ENCODE data around the gene HHAT. TPM values are rescaled to one million over a fixed set of nuclear protein-coding genes. Genes with fewer than 3 reads are reported as not detected.

The HHAT gene
- total RNA-seq, 2 donors from 2014 or later: 0.58 to 1.3 TPM

- no peaks in the 10 kb centered on the region for H3K4me1 Mint-ChIP-seq
Measured at GRCh38 chr1:210301615-210302000, 27.1 kb upstream of the HHAT start.

GRCh38 chr1:210302501-210302900 lies 26.2 kb upstream of the HHAT start:
- H3K4me3 Mint-ChIP-seq: no peak overlapping the region
- H3K9me3 Mint-ChIP-seq: no peaks in the 10 kb centered on the region
- no peak overlapping the region for H3K27ac Mint-ChIP-seq
- no peak for ATAC-seq (replicated peaks)
- no peaks in the 10 kb centered on the region for H3K4me1 Mint-ChIP-seq
- peaks cover 19% of the 10 kb centered on the region for H3K27me3 Mint-ChIP-seq
- H3K36me3 Mint-ChIP-seq (ENCODE audit: low read depth): no peaks in the 10 kb centered on the region

More at GRCh38 chr1:210301615-210302000, 27.1 kb upstream of the HHAT start:
- no peaks in the 10 kb centered on the region for H3K9me3 Mint-ChIP-seq
- ATAC-seq (replicated peaks): no peak
- H3K4me3 Mint-ChIP-seq: no peak overlapping the region
- peaks cover 14% of the 10 kb centered on the region for H3K27me3 Mint-ChIP-seq
- H3K27ac Mint-ChIP-seq: no peak overlapping the region
- no peaks in the 10 kb centered on the region for H3K36me3 Mint-ChIP-seq (ENCODE audit: low read depth)

- H3K4me1 Mint-ChIP-seq: no peaks in the 10 kb centered on the region
- H3K36me3 Mint-ChIP-seq (ENCODE audit: low read depth): no peaks in the 10 kb centered on the region
- no peak overlapping the region for H3K27ac Mint-ChIP-seq
- ATAC-seq (replicated peaks): no peak
- no peak overlapping the region for H3K4me3 Mint-ChIP-seq
- H3K27me3 Mint-ChIP-seq: peaks cover 17% of the 10 kb centered on the region
- H3K9me3 Mint-ChIP-seq: no peaks in the 10 kb centered on the region
Measured at GRCh38 chr1:210303391-210303790, 25.3 kb upstream of the HHAT start.

GRCh38 chr1:210310562-210311153 lies 18.0 kb upstream of the HHAT start:
- Mint-ChIP-seq H3K9me3 (no peaks in the 10 kb centered on the region), H3K36me3 (ENCODE audit: low read depth) (no peaks in the 10 kb centered on the region), H3K27me3 (peaks cover 9% of the 10 kb centered on the region), H3K4me3 (peak overlapping the region; percentile 65), H3K27ac (peak overlapping the region; percentile 51), H3K4me1 (no peaks in the 10 kb centered on the region)
- no peak for ATAC-seq (replicated peaks)

DNA sequence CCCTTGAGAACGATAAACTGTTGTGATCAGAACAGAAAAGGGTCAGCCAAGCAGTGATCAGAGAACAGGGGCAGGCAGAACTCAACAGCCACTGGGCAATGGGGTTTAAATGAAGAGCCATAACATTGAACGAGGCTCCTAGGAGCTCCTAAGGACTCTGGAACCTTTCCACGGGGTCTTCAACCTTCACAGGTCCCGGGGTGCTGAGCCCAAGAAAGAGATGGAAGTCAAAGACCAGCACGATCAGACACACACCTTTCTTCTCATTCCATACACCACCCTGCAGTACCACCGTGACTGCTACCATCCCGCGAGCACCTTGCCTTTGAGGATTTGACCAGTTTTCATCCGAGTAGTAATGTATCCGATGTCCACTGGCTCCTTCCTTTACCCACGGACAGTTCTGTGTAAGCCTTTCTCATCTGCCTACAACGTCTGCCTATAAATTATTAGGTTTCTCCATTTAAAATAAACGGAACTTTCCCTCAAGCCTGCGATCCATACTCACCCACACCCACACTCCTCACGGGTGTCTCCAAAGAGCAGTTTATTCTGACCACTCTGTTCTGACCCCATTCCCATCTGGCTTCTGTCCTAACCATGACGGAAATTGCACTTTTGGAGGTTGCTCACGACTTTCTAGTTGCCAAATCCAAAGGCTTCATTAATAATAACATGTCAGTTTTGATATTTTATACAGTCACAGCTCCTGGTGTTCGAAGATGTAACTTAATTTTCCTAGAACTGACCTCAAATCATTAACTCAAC lies 16.8 kb upstream of the HHAT start:
- H3K27me3 Mint-ChIP-seq: peaks cover 9% of the 10 kb centered on the region
- H3K27ac Mint-ChIP-seq: no peak overlapping the region
- ATAC-seq (replicated peaks): peak; percentile 6
- H3K4me3 Mint-ChIP-seq: peak overlapping the region; percentile 65
- no peaks in the 10 kb centered on the region for H3K4me1 Mint-ChIP-seq
- H3K9me3 Mint-ChIP-seq: no peaks in the 10 kb centered on the region
- H3K36me3 Mint-ChIP-seq (ENCODE audit: low read depth): no peaks in the 10 kb centered on the region

DNA sequence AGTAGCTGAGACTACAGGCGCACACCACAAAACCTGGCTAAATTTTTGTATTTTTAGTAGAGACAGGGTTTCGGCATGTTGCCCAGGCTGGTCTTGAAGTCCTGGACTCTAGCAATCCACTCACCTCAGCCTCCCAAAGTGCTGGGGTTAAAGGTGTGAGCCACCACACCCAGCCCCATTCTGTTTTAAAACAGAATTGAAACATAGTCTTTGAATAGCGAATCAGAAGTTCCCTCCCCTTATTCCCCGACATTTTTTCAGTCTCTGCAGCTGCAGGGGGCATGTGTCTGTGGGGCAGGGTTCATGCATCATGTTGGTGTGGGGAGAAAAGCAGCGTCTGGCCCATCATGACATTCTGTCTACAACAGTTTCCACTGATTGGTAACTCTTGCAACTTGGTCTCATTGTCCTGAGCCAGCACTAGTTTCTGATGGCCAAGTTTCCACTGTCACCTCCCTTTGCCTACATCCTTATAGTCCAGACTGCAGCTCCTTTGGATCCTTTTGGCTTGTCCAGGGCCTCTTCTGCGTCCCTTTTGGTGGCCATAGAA lies 15.6 kb upstream of the HHAT start:
- Mint-ChIP-seq H3K4me1 (no peaks in the 10 kb centered on the region), H3K36me3 (ENCODE audit: low read depth) (no peaks in the 10 kb centered on the region), H3K27ac (no peak overlapping the region), H3K4me3 (no peak overlapping the region), H3K27me3 (peaks cover 3% of the 10 kb centered on the region), H3K9me3 (no peaks in the 10 kb centered on the region)
- no peak for ATAC-seq (replicated peaks)

- no peak for ATAC-seq (replicated peaks)
- Mint-ChIP-seq H3K4me1 (no peaks in the 10 kb centered on the region), H3K9me3 (no peaks in the 10 kb centered on the region), H3K36me3 (ENCODE audit: low read depth) (no peaks in the 10 kb centered on the region), H3K27ac (no peak overlapping the region), H3K27me3 (no peaks in the 10 kb centered on the region), H3K4me3 (no peak overlapping the region)
Measured at GRCh38 chr1:210313921-210314320, 14.8 kb upstream of the HHAT start.

DNA sequence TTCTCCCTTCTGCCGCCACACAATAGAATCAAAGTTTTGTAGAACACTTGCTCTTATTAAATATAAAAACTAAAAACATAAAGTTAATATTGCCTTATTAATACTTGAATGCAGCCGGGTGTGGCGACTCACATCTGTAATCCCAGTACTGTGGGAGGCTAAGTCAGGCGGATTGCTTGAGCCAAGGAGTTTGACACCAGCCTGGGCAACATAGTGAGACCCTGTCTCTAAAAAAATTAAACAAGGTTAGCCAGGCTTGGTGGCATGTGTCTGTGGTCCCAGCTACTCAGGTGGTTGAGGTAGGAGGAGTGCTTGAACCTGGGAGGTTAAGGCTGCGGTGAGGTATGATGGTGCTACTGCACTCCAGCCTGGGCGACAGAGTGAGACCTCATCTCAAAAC lies 13.2 kb upstream of the HHAT start:
- Mint-ChIP-seq H3K4me3 (no peak overlapping the region), H3K9me3 (no peaks in the 10 kb centered on the region), H3K27ac (no peak overlapping the region), H3K4me1 (no peaks in the 10 kb centered on the region), H3K36me3 (ENCODE audit: low read depth) (no peaks in the 10 kb centered on the region), H3K27me3 (no peaks in the 10 kb centered on the region)
- ATAC-seq (replicated peaks): no peak

GRCh38 chr1:210321131-210321530 lies 7.6 kb upstream of the HHAT start:
- no peaks in the 10 kb centered on the region for H3K4me1 Mint-ChIP-seq
- no peaks in the 10 kb centered on the region for H3K27me3 Mint-ChIP-seq
- H3K9me3 Mint-ChIP-seq: no peaks in the 10 kb centered on the region
- no peak for ATAC-seq (replicated peaks)
- no peaks in the 10 kb centered on the region for H3K36me3 Mint-ChIP-seq (ENCODE audit: low read depth)
- no peak overlapping the region for H3K27ac Mint-ChIP-seq
- no peak overlapping the region for H3K4me3 Mint-ChIP-seq

GRCh38 chr1:210321552-210321951 lies 7.2 kb upstream of the HHAT start:
- H3K9me3 Mint-ChIP-seq: no peaks in the 10 kb centered on the region
- H3K4me3 Mint-ChIP-seq: no peak overlapping the region
- H3K27me3 Mint-ChIP-seq: no peaks in the 10 kb centered on the region
- no peak overlapping the region for H3K27ac Mint-ChIP-seq
- no peak for ATAC-seq (replicated peaks)
- no peaks in the 10 kb centered on the region for H3K36me3 Mint-ChIP-seq (ENCODE audit: low read depth)
- H3K4me1 Mint-ChIP-seq: no peaks in the 10 kb centered on the region

GRCh38 chr1:210323957-210324356 lies 4.7 kb upstream of the HHAT start:
- no peaks in the 10 kb centered on the region for H3K27me3 Mint-ChIP-seq
- no peak overlapping the region for H3K27ac Mint-ChIP-seq
- no peak overlapping the region for H3K4me3 Mint-ChIP-seq
- H3K9me3 Mint-ChIP-seq: no peaks in the 10 kb centered on the region
- ATAC-seq (replicated peaks): no peak
- no peaks in the 10 kb centered on the region for H3K36me3 Mint-ChIP-seq (ENCODE audit: low read depth)
- H3K4me1 Mint-ChIP-seq: peaks cover 4% of the 10 kb centered on the region

DNA sequence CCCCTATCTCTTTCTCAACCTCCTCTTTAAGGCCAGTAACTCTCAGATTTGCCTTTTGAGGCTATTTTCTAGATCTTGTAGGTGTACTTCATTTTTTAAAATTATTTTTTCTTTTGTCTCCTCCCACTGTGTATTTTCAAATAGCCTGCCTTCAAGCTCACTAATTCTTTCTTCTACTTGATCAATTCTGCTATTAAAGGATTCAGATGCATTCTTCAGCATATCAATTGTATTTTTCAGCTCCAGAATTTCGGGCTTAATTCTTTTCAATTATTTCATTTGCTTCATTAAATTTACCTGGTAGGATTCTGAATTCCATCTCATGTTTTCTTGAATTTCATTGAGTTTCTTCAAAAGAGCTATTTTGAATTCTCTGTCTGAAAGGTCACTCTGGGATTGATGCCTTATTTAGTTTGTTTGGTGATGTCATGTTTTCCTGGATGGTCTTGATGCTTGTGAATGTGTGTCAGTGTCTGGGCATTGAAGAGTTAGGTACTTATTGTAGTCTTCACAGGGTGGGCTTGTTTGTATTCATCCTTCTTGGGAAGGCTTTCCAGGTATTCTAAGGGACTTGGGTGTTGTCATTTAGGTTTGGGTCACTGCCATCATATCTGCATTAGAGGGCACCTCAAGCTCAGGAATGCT lies 3.6 kb upstream of the HHAT start:
- Mint-ChIP-seq H3K27ac (no peak overlapping the region), H3K4me1 (peaks cover 10% of the 10 kb centered on the region), H3K4me3 (no peak overlapping the region), H3K36me3 (ENCODE audit: low read depth) (no peaks in the 10 kb centered on the region), H3K27me3 (no peaks in the 10 kb centered on the region), H3K9me3 (no peaks in the 10 kb centered on the region)
- no peak for ATAC-seq (replicated peaks)

DNA sequence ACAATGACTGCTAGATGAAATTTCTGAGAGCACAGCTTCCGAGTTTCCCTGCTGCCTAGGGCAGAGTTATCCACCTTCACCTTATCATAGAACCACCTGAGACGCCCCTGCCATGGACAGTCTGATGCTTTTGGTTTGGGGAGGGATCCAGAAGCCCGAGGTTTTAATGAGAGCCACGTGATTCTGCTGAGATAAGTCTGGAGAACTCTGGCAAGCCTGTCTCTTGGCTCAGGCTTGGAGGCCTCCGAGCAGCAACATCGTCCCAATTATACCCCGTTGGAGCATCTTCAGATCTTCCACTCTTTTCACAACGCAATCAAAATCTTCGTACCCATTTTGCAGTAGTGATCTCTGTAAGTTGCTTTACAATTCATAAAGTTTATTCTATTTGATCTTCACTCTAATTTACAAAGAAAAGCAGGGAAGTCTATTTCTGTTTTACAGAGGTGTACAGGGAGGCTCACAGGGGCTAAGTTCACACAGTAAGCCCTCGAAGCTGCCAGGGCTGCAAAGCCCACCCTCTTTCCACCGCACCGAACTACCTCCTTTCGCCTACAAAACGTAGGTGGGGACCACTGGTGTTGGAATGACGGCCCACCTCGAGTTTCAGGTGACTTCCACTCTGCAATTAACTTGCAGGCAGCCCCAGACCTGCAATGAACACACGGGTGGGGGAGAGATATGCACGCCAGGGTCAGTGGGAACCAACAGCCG lies 513 bp upstream of the HHAT start:
- ATAC-seq (replicated peaks): no peak
- H3K27me3 Mint-ChIP-seq: no peaks in the 10 kb centered on the region

GRCh38 chr1:210330279-210330866 lies 1.7 kb downstream of the HHAT start:
- H3K4me3 Mint-ChIP-seq: peak overlapping the region; percentile 95
- H3K9me3 Mint-ChIP-seq: no peaks in the 10 kb centered on the region
- no peaks in the 10 kb centered on the region for H3K36me3 Mint-ChIP-seq (ENCODE audit: low read depth)
- H3K27ac Mint-ChIP-seq: no peak overlapping the region
- ATAC-seq (replicated peaks): no peak
- H3K4me1 Mint-ChIP-seq: peaks cover 26% of the 10 kb centered on the region
- H3K27me3 Mint-ChIP-seq: no peaks in the 10 kb centered on the region

More for the DNA sequence above, 513 bp upstream of the HHAT start:
- Mint-ChIP-seq H3K27ac (peak overlapping the region; percentile 81), H3K4me3 (peak overlapping the region; percentile 95), H3K9me3 (no peaks in the 10 kb centered on the region), H3K4me1 (peaks cover 26% of the 10 kb centered on the region), H3K36me3 (ENCODE audit: low read depth) (no peaks in the 10 kb centered on the region)
